ENCODE results near the gene CAVIN1.

GRCh38 chr17:42387661-42388380, 35.2 kb downstream of the CAVIN1 start:
- TF ChIP-seq POLR2AphosphoS5 (IDR thresholded peaks at IDR 0.05) (peak in 2 of 4 donors; percentile 2 to 10), CTCF (IDR thresholded peaks at IDR 0.05) (no peak), POLR2A (IDR thresholded peaks at IDR 0.05) (peak; percentile 19 to 25), EP300 (IDR thresholded peaks at IDR 0.05) (no peak)

All from sigmoid colon (tissue), 4 donors.